Activated CD4-positive, alpha-beta T cell treated with anti-CD3 and anti-CD28 coated beads, Interleukin-2, amount 10 ng/mL, durations not matched to agents 7 days and 5 days (primary cell): ENCODE measurements around the gene ATG5. TPM values are rescaled to one million over a fixed set of nuclear protein-coding genes. Genes with fewer than 3 reads are reported as not detected.

Experiments
- CTCF ChIA-PET: fragments of 350-600 bp; sonication (Branson Sonifier 250); formaldehyde crosslinking; loops from one replicate; lab custom pipeline; 2021; ENCODE audit warnings: antibody characterized with exemption; lab: Charles Lee
- POLR2A ChIA-PET: fragments of 350-600 bp; sonication (Branson Sonifier 250); formaldehyde crosslinking; loops from one replicate; lab custom pipeline; 2021; ENCODE audit warnings: antibody characterized with exemption; lab: Charles Lee
- DNase-seq: peaks from one replicate; pipeline ENCODE4 v3.0.0-alpha.2; 2020
- H3K27ac Mint-ChIP-seq: one replicate; pipeline ENCODE4 v1.8.0; 2021; ENCODE audit warnings: mild to moderate bottlenecking, moderate library complexity, mixed read lengths
- H3K27me3 Mint-ChIP-seq: one replicate; pipeline ENCODE4 v1.8.0; 2021; ENCODE audit warnings: mixed read lengths
- H3K36me3 Mint-ChIP-seq: one replicate; pipeline ENCODE4 v1.8.0; 2021; ENCODE audit warnings: low read depth, mixed read lengths
- H3K4me1 Mint-ChIP-seq: one replicate; pipeline ENCODE4 v1.8.0; 2021; ENCODE audit warnings: mixed read lengths
- H3K4me3 Mint-ChIP-seq: one replicate; pipeline ENCODE4 v1.8.0; 2021; ENCODE audit warnings: mild to moderate bottlenecking, moderate library complexity, mixed read lengths
- H3K9me3 Mint-ChIP-seq: one replicate; pipeline ENCODE4 v1.8.0; 2021; ENCODE audit warnings: mixed read lengths
- total RNA-seq, 2 experiments: library from RNA; stranded (reverse); gene quantifications; one replicate each; pipeline ENCODE4 v1.2.3, GENCODE V29; 2021

ATG5 gene
- total RNA-seq, 2 experiments from 2014 or later, result 27.4 to 29.3 TPM

DNA sequence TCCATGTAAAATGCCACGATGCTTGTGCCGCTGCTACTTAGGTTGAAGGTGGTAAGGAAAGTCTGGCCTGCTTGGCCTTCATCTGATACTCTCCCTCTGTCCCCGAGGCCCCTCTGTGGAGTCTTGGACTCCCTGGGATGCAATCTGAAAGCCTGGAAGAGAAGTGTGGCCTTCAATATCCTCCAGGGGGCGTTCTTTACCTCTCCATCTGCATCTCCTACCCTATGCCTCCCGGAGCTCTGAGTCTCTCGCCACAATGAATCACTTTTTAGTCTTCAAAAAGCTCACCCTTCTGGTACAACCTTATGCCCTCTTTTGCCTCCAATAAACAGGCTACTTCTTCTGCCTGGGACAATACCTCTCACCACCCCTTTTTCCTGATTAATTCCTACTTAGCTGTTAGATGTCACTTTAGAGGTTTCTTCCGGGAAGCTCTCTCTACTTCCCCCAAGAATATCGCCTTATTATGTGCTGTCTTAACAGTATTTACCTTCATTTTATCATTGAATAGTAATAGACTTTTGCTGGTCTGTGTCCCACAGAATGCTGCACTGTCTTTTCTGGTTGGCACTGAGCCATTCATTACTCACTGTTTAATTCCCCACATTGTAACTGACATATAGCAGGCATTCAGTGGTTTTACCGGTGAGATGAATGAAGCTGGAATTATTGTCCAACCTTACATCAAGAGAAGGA is 13.9 kb upstream of the ATG5 start:
- Mint-ChIP-seq H3K27ac (no peak overlapping the region), H3K9me3 (no peaks in the 10 kb centered on the region), H3K36me3 (no peaks in the 10 kb centered on the region), H3K27me3 (peaks cover 31% of the 10 kb centered on the region), H3K4me1 (peaks cover 7% of the 10 kb centered on the region), H3K4me3 (no peak overlapping the region)
- ChIA-PET POLR2A (no interaction called here), CTCF (interaction anchor here (0.6 to 2.5 kb wide), 20 partner anchors 8 to 650 kb away, joined by 3 to 9 read pairs (median 4); partner anchors contain the start of gene ATG5)
- DNase-seq, result peak; percentile 50

GRCh38 chr6:106334646-106335448 is 9.3 kb upstream of the ATG5 start:
- H3K9me3 Mint-ChIP-seq, result no peaks in the 10 kb centered on the region
- H3K4me3 Mint-ChIP-seq, result no peak overlapping the region
- CTCF ChIA-PET, result interaction anchor here (0.5 to 2.4 kb wide), 25 partner anchors 9 to 1512 kb away, joined by 3 to 13 read pairs (median 4); partner anchors contain the start of genes ATG5 and CRYBG1
- DNase-seq, result peak; percentile 58
- peaks cover 7% of the 10 kb centered on the region for H3K4me1 Mint-ChIP-seq
- H3K27me3 Mint-ChIP-seq, result peaks cover 44% of the 10 kb centered on the region
- no peak overlapping the region for H3K27ac Mint-ChIP-seq
- POLR2A ChIA-PET, result no interaction called here
- H3K36me3 Mint-ChIP-seq, result no peaks in the 10 kb centered on the region

DNA sequence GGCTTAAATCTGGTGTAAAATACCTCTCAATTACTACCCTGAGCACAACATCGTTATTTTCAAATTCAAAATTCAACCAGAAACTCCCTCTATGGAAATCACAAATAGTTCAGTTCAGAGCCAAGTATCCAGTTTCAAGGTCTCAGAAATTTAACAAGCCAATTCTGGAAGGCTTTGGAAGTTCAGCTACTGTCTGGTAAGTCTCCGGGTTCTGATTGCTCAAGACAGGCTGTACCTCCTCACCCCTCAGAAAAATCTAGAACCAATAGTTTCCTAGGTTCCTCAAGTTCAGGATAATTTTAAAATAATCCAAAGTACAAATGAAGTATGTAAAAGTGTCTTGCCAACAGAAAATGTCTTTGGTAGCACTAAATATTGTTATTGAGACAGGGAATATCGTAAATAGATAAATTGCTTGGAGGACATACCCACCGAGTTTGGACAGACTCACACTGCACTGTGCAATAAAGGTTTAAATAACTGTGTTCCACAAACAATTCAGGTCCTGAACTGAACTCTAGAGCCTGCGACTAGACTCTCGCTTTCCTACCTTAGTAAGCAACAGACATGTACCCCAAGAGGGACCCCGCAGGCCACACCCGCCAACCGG is 729 bp downstream of the ATG5 start:
- H3K27ac Mint-ChIP-seq, result peak overlapping the region; percentile 99
- H3K4me1 Mint-ChIP-seq, result peaks cover 37% of the 10 kb centered on the region
- POLR2A ChIA-PET, result no interaction called here
- peaks cover 15% of the 10 kb centered on the region for H3K27me3 Mint-ChIP-seq
- peak overlapping the region; percentile 99 for H3K4me3 Mint-ChIP-seq
- CTCF ChIA-PET, result interaction anchor here (1.2 to 1.5 kb wide), 2 partner anchors 10 to 15 kb away, joined by 7 to 11 read pairs; no protein-coding TSS in a partner anchor
- no peaks in the 10 kb centered on the region for H3K9me3 Mint-ChIP-seq
- peaks cover 17% of the 10 kb centered on the region for H3K36me3 Mint-ChIP-seq
- DNase-seq, result no peak

DNA sequence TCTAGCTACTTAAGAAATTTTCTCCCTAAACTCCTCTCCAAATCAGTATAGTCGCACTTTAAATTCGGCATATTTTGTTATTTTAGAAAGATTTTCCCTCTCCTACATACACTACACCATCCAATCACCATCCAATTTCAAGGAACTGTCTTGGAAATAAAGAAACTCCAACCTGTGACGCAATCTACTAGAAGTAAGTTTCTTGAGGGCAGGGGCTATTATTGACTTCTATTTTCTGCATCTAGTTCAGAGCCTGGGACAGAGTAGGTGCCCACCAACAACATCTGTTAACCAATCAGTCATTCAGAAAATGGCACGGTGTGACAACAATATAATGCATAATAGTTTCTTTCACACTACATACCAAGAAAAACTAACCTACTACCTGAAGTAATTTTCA is 3.6 kb downstream of the ATG5 start:
- no peak for DNase-seq
- H3K4me3 Mint-ChIP-seq, result no peak overlapping the region
- H3K27ac Mint-ChIP-seq, result no peak overlapping the region
- H3K4me1 Mint-ChIP-seq, result peaks cover 44% of the 10 kb centered on the region
- H3K36me3 Mint-ChIP-seq, result peaks cover 17% of the 10 kb centered on the region
- POLR2A ChIA-PET, result no interaction called here
- H3K9me3 Mint-ChIP-seq, result no peaks in the 10 kb centered on the region
- H3K27me3 Mint-ChIP-seq, result no peaks in the 10 kb centered on the region
- CTCF ChIA-PET, result no interaction called here

DNA sequence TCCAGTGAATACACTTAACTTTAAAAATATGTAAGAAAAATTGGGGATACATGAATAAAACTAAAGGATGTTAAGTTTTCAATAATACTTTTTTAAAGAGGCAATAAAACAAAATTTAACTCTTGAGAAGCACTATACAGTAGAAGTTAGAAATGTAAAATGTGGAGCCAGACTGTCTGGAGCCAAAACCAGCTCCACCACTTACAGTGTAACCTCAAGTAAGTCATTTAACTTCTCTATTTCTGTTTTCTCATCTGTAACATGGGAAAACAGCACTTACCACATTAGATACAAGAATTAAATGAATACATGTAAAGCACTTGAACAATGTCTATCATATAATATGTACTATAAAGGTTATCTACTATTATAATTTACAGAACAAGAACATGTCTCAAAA is 6.7 kb downstream of the ATG5 start:
- POLR2A ChIA-PET, result no interaction called here
- Mint-ChIP-seq H3K4me1 (peaks cover 48% of the 10 kb centered on the region), H3K27ac (no peak overlapping the region), H3K4me3 (no peak overlapping the region), H3K9me3 (no peaks in the 10 kb centered on the region), H3K36me3 (peaks cover 22% of the 10 kb centered on the region), H3K27me3 (no peaks in the 10 kb centered on the region)
- CTCF ChIA-PET, result no interaction called here
- DNase-seq, result no peak

GRCh38 chr6:106318061-106318460 is 7.5 kb downstream of the ATG5 start:
- ChIA-PET POLR2A (no interaction called here), CTCF (no interaction called here)
- Mint-ChIP-seq H3K27me3 (no peaks in the 10 kb centered on the region), H3K27ac (no peak overlapping the region), H3K4me1 (peaks cover 49% of the 10 kb centered on the region), H3K36me3 (peaks cover 25% of the 10 kb centered on the region), H3K4me3 (no peak overlapping the region), H3K9me3 (no peaks in the 10 kb centered on the region)
- no peak for DNase-seq

GRCh38 chr6:106316375-106316766 is 9.2 kb downstream of the ATG5 start:
- Mint-ChIP-seq H3K27me3 (no peaks in the 10 kb centered on the region), H3K4me3 (no peak overlapping the region), H3K36me3 (peaks cover 31% of the 10 kb centered on the region), H3K4me1 (peaks cover 55% of the 10 kb centered on the region), H3K27ac (peak overlapping the region; percentile 37), H3K9me3 (no peaks in the 10 kb centered on the region)
- CTCF ChIA-PET, result interaction anchor here (0.6 to 1.2 kb wide), 2 partner anchors 10 to 1406 kb away, joined by 3 read pairs; no protein-coding TSS in a partner anchor
- DNase-seq, result no peak
- POLR2A ChIA-PET, result no interaction called here

- no peak overlapping the region for H3K4me3 Mint-ChIP-seq
- peak overlapping the region; percentile 9 for H3K27ac Mint-ChIP-seq
- DNase-seq, result no peak
- ChIA-PET POLR2A (no interaction called here), CTCF (interaction anchor here (0.6 to 1.2 kb wide), 3 partner anchors 9 to 1406 kb away, joined by 3 read pairs; no protein-coding TSS in a partner anchor)
- peaks cover 34% of the 10 kb centered on the region for H3K36me3 Mint-ChIP-seq
- peaks cover 58% of the 10 kb centered on the region for H3K4me1 Mint-ChIP-seq
- H3K27me3 Mint-ChIP-seq, result no peaks in the 10 kb centered on the region
- H3K9me3 Mint-ChIP-seq, result no peaks in the 10 kb centered on the region
Observed at GRCh38 chr6:106315765-106316374, 9.7 kb downstream of the ATG5 start.

DNA sequence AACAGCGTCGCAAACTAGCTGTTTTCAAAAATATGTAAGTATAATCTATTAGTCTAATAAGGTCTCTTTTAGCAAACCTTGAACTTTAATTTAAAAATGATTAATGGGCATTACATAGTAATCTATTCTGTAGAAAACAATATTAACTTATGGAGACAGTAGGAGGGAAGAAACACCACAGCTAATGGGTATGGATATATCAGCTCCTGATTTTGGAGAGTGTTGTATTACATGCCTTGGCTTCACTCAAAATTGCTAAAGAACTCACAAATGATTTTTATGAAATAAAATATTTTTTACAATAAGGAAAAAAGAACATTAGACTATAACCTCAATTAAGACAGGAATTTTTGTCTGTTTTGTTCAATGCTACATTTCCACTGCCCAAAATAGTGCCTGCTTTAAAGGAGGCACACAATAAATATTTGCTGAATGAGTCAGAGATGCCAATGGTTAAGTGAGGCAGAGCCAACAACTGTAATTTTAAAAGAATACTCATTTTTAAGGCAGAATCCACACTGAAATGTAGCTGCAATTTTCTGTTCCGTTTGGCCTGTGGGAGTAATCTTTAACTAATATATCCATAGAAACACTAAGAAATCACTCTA is 15.7 kb downstream of the ATG5 start:
- ChIA-PET POLR2A (no interaction called here), CTCF (interaction anchor here (0.8 to 1.6 kb wide), 3 partner anchors 18 to 25 kb away, joined by 3 read pairs; no protein-coding TSS in a partner anchor)
- peaks cover 39% of the 10 kb centered on the region for H3K36me3 Mint-ChIP-seq
- H3K27me3 Mint-ChIP-seq, result no peaks in the 10 kb centered on the region
- peaks cover 35% of the 10 kb centered on the region for H3K4me1 Mint-ChIP-seq
- no peak overlapping the region for H3K27ac Mint-ChIP-seq
- no peaks in the 10 kb centered on the region for H3K9me3 Mint-ChIP-seq
- no peak overlapping the region for H3K4me3 Mint-ChIP-seq
- no peak for DNase-seq

DNA sequence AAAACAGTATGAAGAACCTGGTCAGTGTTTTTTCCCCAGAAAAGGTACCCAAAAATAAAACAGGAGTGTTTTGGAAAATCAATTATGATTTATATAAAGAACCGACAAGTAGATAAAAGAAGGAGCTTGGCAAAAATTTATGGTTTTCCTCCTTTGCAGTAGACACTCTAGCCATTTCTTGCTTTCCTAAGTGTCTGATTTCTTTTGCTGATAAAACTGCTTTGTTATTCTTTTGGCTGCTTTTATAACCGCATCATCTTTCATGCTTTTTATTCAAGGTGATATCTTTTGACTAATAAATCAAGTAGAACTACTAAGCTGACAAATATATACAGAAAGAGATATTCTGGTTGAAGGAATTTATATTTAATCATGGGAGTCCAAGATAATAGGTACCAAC is 16.6 kb downstream of the ATG5 start:
- DNase-seq, result no peak
- Mint-ChIP-seq H3K4me3 (no peak overlapping the region), H3K9me3 (no peaks in the 10 kb centered on the region), H3K36me3 (peaks cover 38% of the 10 kb centered on the region), H3K27me3 (no peaks in the 10 kb centered on the region), H3K4me1 (peaks cover 31% of the 10 kb centered on the region), H3K27ac (no peak overlapping the region)
- CTCF ChIA-PET, result interaction anchor here (0.8 to 1.2 kb wide), 3 partner anchors 19 to 1002 kb away, joined by 3 read pairs; no protein-coding TSS in a partner anchor
- POLR2A ChIA-PET, result no interaction called here

DNA sequence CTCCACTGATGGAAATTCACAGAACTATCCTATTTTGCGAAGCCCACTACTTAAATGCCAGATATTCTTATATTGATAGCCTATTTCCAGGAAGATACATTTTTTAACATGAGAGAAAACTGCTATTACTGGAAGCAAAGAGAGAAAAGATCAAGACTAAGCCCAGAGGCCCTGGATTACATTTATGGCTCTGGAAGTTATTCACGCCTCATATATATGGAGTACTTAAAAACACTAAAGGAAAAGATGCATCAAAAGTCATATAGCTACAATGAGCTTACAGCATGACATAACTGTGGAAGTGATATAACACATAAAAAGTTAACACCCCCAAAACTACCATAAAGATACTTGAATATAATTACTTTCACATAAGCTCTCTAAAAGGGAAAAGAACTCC is 19.8 kb downstream of the ATG5 start:
- Mint-ChIP-seq H3K9me3 (no peaks in the 10 kb centered on the region), H3K4me1 (peaks cover 7% of the 10 kb centered on the region), H3K27me3 (no peaks in the 10 kb centered on the region), H3K36me3 (peaks cover 14% of the 10 kb centered on the region), H3K27ac (no peak overlapping the region), H3K4me3 (no peak overlapping the region)
- CTCF ChIA-PET, result interaction anchor here (0.6 to 1.2 kb wide), 2 partner anchors 25 to 169 kb away, joined by 3 to 4 read pairs; no protein-coding TSS in a partner anchor
- POLR2A ChIA-PET, result interaction anchor here (0.6 kb wide), 1 partner anchor 54 kb away, joined by 3 read pairs; no protein-coding TSS in a partner anchor
- DNase-seq, result no peak

DNA sequence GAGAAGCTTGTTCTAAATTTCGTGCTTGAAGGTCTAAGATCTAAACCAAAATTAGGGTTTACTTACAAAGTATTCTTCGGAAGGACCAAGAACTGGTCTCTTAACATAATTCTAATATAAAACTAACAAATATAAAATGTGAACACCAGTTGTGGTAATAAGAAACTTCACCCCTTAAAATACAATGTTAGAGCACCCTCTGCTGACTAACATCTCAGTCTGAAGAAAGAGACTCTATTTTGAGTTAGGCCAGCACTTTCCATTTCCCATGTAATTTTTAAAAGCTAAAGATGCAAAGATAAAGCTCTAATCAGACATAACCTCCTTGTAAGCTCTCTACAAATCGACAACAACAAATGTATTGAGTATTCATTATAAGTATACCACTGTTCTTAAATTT is 24.6 kb downstream of the ATG5 start:
- no peaks in the 10 kb centered on the region for H3K9me3 Mint-ChIP-seq
- H3K27me3 Mint-ChIP-seq, result no peaks in the 10 kb centered on the region
- peaks cover 9% of the 10 kb centered on the region for H3K4me1 Mint-ChIP-seq
- CTCF ChIA-PET, result interaction anchor here (0.6 to 1.5 kb wide), 4 partner anchors 12 to 818 kb away, joined by 3 to 4 read pairs (median 3); no protein-coding TSS in a partner anchor
- H3K4me3 Mint-ChIP-seq, result no peak overlapping the region
- H3K36me3 Mint-ChIP-seq, result peaks cover 3% of the 10 kb centered on the region
- H3K27ac Mint-ChIP-seq, result no peak overlapping the region
- POLR2A ChIA-PET, result interaction anchor here (0.6 kb wide), 1 partner anchor 183 kb away, joined by 3 read pairs; no protein-coding TSS in a partner anchor
- DNase-seq, result no peak
